HFFc6 (cell line): ENCODE data around the gene STYXL1. TPM values are rescaled to one million over a fixed set of nuclear protein-coding genes. Genes with fewer than 3 reads are reported as not detected.

Source experiments
- DNase-seq: peaks from one replicate; pipeline ENCODE4 v3.0.0-alpha.2; 2018
- H3K27ac Mint-ChIP-seq: 2 replicates; pipeline ENCODE4 v1.8.0; 2020; ENCODE audit warnings: mild to moderate bottlenecking, mixed read lengths
- H3K27me3 Mint-ChIP-seq: 2 replicates; pipeline ENCODE4 v1.8.0; 2021; ENCODE audit warnings: mild to moderate bottlenecking, moderate library complexity, mixed read lengths; ENCODE audit not compliant: insufficient read depth
- H3K36me3 Mint-ChIP-seq: 2 replicates; pipeline ENCODE4 v1.8.0; 2021; ENCODE audit warnings: low read depth, mixed read lengths
- H3K4me1 Mint-ChIP-seq: 2 replicates; pipeline ENCODE4 v1.8.0; 2020; ENCODE audit warnings: low read depth, mixed read lengths
- H3K4me3 Mint-ChIP-seq: 2 replicates; pipeline ENCODE4 v1.8.0; 2020; ENCODE audit warnings: mild to moderate bottlenecking, moderate library complexity, mixed read lengths
- H3K9me3 Mint-ChIP-seq: 2 replicates; pipeline ENCODE4 v1.8.0; 2020; ENCODE audit warnings: mild to moderate bottlenecking, mixed read lengths
- total RNA-seq, 6 experiments: library from RNA; stranded (reverse); fragmentation: NEBNext Ultra II Directional; extraction: Animal tissue kit (Norgen Biotek cat#: 25700); gene quantifications; 2 replicates in 1 of 6; 3 replicates in 5 of 6; pipeline ENCODE4 v1.2.3, GENCODE V29; 2021
- TF ChIP-seq, protein P1 (sequence below): fragments of 200-600 bp; sonication (generic); IDR thresholded peaks from 2 replicates; pipeline ENCODE4 v1.5.0; 2021; ENCODE audit warnings: antibody characterized with exemption, mild to moderate bottlenecking

Gene STYXL1
- total RNA-seq, 6 experiments from 2014 or later: 29.6 to 38.3 (median 32.0) TPM

- Mint-ChIP-seq H3K27ac (no peak overlapping the region; the same call in none of the 2 replicates), H3K9me3 (no peaks in the 10 kb centered on the region), H3K4me1 (peaks cover 32% of the 10 kb centered on the region), H3K36me3 (peaks cover 5% of the 10 kb centered on the region; the same call in 1 of the 2 replicates), H3K4me3 (no peak overlapping the region), H3K27me3 (no peaks in the 10 kb centered on the region)
- TF ChIP-seq, protein P1, sequence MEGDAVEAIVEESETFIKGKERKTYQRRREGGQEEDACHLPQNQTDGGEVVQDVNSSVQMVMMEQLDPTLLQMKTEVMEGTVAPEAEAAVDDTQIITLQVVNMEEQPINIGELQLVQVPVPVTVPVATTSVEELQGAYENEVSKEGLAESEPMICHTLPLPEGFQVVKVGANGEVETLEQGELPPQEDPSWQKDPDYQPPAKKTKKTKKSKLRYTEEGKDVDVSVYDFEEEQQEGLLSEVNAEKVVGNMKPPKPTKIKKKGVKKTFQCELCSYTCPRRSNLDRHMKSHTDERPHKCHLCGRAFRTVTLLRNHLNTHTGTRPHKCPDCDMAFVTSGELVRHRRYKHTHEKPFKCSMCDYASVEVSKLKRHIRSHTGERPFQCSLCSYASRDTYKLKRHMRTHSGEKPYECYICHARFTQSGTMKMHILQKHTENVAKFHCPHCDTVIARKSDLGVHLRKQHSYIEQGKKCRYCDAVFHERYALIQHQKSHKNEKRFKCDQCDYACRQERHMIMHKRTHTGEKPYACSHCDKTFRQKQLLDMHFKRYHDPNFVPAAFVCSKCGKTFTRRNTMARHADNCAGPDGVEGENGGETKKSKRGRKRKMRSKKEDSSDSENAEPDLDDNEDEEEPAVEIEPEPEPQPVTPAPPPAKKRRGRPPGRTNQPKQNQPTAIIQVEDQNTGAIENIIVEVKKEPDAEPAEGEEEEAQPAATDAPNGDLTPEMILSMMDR: no peak
- no peak for DNase-seq
Measured at GRCh38 chr7:75967055-75967454, 80.7 kb downstream of the STYXL1 start.

GRCh38 chr7:75966190-75966961, 81.4 kb downstream of the STYXL1 start:
- H3K27ac Mint-ChIP-seq: peak overlapping the region; percentile 58

GRCh38 chr7:75965617-75966016, 82.2 kb downstream of the STYXL1 start:
- no peaks in the 10 kb centered on the region for H3K9me3 Mint-ChIP-seq
- H3K27me3 Mint-ChIP-seq: no peaks in the 10 kb centered on the region
- H3K36me3 Mint-ChIP-seq: peaks cover 8% of the 10 kb centered on the region; the same call in 1 of the 2 replicates
- DNase-seq: no peak
- no peak overlapping the region for H3K4me3 Mint-ChIP-seq
- H3K4me1 Mint-ChIP-seq: peaks cover 39% of the 10 kb centered on the region
- no peak overlapping the region for H3K27ac Mint-ChIP-seq
- TF ChIP-seq, protein P1: no peak

More at GRCh38 chr7:75966190-75966961, 81.4 kb downstream of the STYXL1 start:
- no peaks in the 10 kb centered on the region for H3K9me3 Mint-ChIP-seq
- TF ChIP-seq, protein P1: no peak
- no peak for DNase-seq
- peaks cover 38% of the 10 kb centered on the region for H3K4me1 Mint-ChIP-seq
- peak overlapping the region; percentile 73 for H3K4me3 Mint-ChIP-seq
- no peaks in the 10 kb centered on the region for H3K27me3 Mint-ChIP-seq
- peaks cover 8% of the 10 kb centered on the region; the same call in 1 of the 2 replicates for H3K36me3 Mint-ChIP-seq

DNA sequence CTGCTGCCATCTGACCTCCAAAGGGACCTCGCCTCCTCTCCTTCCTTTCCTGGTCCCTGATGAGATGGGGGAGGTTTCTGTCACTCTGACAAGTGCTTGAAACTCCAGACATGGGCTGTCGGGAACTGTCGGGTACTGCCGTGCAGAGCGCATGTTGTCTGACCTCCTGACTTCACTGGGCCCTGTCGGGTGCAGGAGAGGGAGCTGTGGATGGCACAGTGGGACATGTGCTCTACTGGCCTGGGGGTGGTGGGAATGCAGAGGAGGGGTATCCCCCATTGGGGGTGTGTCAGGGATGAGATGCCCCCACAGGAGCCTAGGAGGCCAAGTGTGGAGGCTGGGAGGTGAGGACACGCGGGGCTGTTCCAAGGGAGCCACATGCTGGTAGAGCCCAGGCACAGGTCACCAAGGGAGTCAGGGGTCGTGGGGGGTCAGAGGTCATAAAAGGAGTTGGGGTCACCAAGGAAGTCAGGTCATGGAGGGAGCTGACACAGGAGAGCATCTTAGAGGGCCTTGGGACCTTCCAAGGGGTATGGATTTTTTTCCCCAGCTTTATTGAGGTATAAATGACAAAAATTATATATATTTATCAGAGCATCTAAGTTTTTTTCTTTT, 84.3 kb downstream of the STYXL1 start:
- TF ChIP-seq, protein P1: no peak
- Mint-ChIP-seq H3K4me3 (no peak overlapping the region; the same call in 1 of the 2 replicates), H3K4me1 (peaks cover 46% of the 10 kb centered on the region), H3K36me3 (peaks cover 14% of the 10 kb centered on the region), H3K27me3 (no peaks in the 10 kb centered on the region), H3K27ac (peak overlapping the region; percentile 87), H3K9me3 (no peaks in the 10 kb centered on the region)
- no peak for DNase-seq

- TF ChIP-seq, protein P1: no peak
- peaks cover 49% of the 10 kb centered on the region for H3K4me1 Mint-ChIP-seq
- H3K36me3 Mint-ChIP-seq: peaks cover 18% of the 10 kb centered on the region
- H3K9me3 Mint-ChIP-seq: no peaks in the 10 kb centered on the region
- peak overlapping the region; percentile 87 for H3K27ac Mint-ChIP-seq
- peak; percentile 67 for DNase-seq
- no peaks in the 10 kb centered on the region for H3K27me3 Mint-ChIP-seq
- H3K4me3 Mint-ChIP-seq: peak overlapping the region; percentile 13
Measured at GRCh38 chr7:75962607-75963380, 85.0 kb downstream of the STYXL1 start.
